Esophagus squamous epithelium (tissue), 4 donors: ENCODE measurements around the gene ERRFI1.

Experiments used
- CTCF ChIP-seq, 6 experiments: fragments of 450-650 bp in 4 of 6; fragments of 200-600 bp in 2 of 6; sonication (generic) in 2 of 6; IDR thresholded peaks; one replicate each; pipeline ENCODE4 v1.5.1; 2016 to 2019; ENCODE audit warnings: antibody characterized with exemption in 6 of 6, mild to moderate bottlenecking in 4 of 6, moderate library complexity in 4 of 6
- POLR2A ChIP-seq, 4 donors: fragments of 450-650 bp; IDR thresholded peaks; one replicate each; pipeline ENCODE4 v1.6.1; 2017; ENCODE audit warnings: antibody characterized with exemption in 4 of 4, mild to moderate bottlenecking in 4 of 4, moderate library complexity in 3 of 4

- TF ChIP-seq CTCF (IDR thresholded peaks at IDR 0.05) (no peak), POLR2A (IDR thresholded peaks at IDR 0.05) (no peak)
Observed at GRCh38 chr1:8009043-8010002, 16.8 kb downstream of the ERRFI1 start.
